Lower lobe of right lung (tissue), 2 donors: ENCODE data around the gene OLFML3. TPM values are rescaled to one million over a fixed set of nuclear protein-coding genes. Genes with fewer than 3 reads are reported as not detected.

Source experiments
- ATAC-seq, 2 donors: fragments of 200-7000 bp; cut with Tn5 transposase; one replicate each; pipeline ENCODE4 v1.9.1; 2020 to 2022; ENCODE audit warnings: mild to moderate bottlenecking in 2 of 2, moderate library complexity in 2 of 2
- DNase-seq: peaks from one replicate; pipeline ENCODE4 v3.0.0-alpha.2; 2020
- H3K27ac ChIP-seq: fragments of 200-600 bp; one replicate; pipeline ENCODE4 v1.8.0; 2022
- H3K27me3 ChIP-seq: fragments of 200-600 bp; one replicate; pipeline ENCODE4 v1.8.0; 2022; ENCODE audit warnings: low read depth
- H3K36me3 ChIP-seq: fragments of 200-600 bp; one replicate; pipeline ENCODE4 v1.8.0; 2022; ENCODE audit warnings: mild to moderate bottlenecking
- H3K4me1 ChIP-seq: fragments of 200-600 bp; one replicate; pipeline ENCODE4 v1.8.0; 2022
- H3K4me3 ChIP-seq: fragments of 200-600 bp; one replicate; pipeline ENCODE4 v1.8.0; 2022; ENCODE audit warnings: mild to moderate bottlenecking
- H3K9me3 ChIP-seq: fragments of 200-600 bp; one replicate; pipeline ENCODE4 v1.8.0; 2022
- intact Hi-C: fragments of 100-400 bp; cut with DNase I; formaldehyde crosslinking; loops from one replicate; pipeline ENCODE4 v1.11.0; 2022
- long read RNA-seq: library from polyadenylated mRNA; unstranded; transcript quantifications from one replicate; pipeline ENCODE4 v2.0.0, GENCODE V29; 2021
- total RNA-seq: library from RNA; stranded (reverse); fragmentation: NEBNext Ultra II Directional; extraction: Animal tissue kit (Norgen Biotek cat#: 25700); gene quantifications from one replicate; pipeline ENCODE4 v1.2.1, GENCODE V29; 2021
- TF ChIP-seq, protein P1 (sequence below): fragments of 200-600 bp; IDR thresholded peaks from one replicate; pipeline ENCODE4 v1.8.0; 2022; ENCODE audit warnings: antibody characterized with exemption, mild to moderate bottlenecking
- donor health status: DM: no; HTN: yes; CAD: no; lungs with severe emphysema.

The OLFML3 gene, protein sequence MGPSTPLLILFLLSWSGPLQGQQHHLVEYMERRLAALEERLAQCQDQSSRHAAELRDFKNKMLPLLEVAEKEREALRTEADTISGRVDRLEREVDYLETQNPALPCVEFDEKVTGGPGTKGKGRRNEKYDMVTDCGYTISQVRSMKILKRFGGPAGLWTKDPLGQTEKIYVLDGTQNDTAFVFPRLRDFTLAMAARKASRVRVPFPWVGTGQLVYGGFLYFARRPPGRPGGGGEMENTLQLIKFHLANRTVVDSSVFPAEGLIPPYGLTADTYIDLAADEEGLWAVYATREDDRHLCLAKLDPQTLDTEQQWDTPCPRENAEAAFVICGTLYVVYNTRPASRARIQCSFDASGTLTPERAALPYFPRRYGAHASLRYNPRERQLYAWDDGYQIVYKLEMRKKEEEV
- total RNA-seq = 38.9 TPM
- long read RNA-seq, transcript OLFML3-201 (3 exons, 1,780 nt) = major isoform, 25 of 35 reads
- long read RNA-seq, partial matches to known transcripts = 3 of 35 reads
- long read RNA-seq, other reads (novel, unspliced or antisense) = 7 of 35 reads

- ATAC-seq (peak; percentile 83 to 86), DNase-seq (peak; percentile 83)
- H3K9me3 ChIP-seq = no peaks in the 10 kb centered on the region
- TF ChIP-seq, protein P1, sequence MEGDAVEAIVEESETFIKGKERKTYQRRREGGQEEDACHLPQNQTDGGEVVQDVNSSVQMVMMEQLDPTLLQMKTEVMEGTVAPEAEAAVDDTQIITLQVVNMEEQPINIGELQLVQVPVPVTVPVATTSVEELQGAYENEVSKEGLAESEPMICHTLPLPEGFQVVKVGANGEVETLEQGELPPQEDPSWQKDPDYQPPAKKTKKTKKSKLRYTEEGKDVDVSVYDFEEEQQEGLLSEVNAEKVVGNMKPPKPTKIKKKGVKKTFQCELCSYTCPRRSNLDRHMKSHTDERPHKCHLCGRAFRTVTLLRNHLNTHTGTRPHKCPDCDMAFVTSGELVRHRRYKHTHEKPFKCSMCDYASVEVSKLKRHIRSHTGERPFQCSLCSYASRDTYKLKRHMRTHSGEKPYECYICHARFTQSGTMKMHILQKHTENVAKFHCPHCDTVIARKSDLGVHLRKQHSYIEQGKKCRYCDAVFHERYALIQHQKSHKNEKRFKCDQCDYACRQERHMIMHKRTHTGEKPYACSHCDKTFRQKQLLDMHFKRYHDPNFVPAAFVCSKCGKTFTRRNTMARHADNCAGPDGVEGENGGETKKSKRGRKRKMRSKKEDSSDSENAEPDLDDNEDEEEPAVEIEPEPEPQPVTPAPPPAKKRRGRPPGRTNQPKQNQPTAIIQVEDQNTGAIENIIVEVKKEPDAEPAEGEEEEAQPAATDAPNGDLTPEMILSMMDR = peak; percentile 70
- peaks cover 63% of the 10 kb centered on the region for H3K4me1 ChIP-seq
- H3K4me3 ChIP-seq = peak within 1 kb of the TSS; percentile 45
- peaks cover 11% of the 10 kb centered on the region for H3K36me3 ChIP-seq
- H3K27me3 ChIP-seq = no peaks in the 10 kb centered on the region
- peak within 1 kb of the TSS; percentile 65 for H3K27ac ChIP-seq
- intact Hi-C loops = loop anchor here (10.0 kb wide), 1 partner anchor 306 kb away; no protein-coding TSS in a partner anchor
Measured at GRCh38 chr1:113978863-113979702, at the start of gene OLFML3. Gene OLFML3 (plus strand): TSS chr1:113979474. CDS start chr1:113979517, 43 bp downstream.

DNA sequence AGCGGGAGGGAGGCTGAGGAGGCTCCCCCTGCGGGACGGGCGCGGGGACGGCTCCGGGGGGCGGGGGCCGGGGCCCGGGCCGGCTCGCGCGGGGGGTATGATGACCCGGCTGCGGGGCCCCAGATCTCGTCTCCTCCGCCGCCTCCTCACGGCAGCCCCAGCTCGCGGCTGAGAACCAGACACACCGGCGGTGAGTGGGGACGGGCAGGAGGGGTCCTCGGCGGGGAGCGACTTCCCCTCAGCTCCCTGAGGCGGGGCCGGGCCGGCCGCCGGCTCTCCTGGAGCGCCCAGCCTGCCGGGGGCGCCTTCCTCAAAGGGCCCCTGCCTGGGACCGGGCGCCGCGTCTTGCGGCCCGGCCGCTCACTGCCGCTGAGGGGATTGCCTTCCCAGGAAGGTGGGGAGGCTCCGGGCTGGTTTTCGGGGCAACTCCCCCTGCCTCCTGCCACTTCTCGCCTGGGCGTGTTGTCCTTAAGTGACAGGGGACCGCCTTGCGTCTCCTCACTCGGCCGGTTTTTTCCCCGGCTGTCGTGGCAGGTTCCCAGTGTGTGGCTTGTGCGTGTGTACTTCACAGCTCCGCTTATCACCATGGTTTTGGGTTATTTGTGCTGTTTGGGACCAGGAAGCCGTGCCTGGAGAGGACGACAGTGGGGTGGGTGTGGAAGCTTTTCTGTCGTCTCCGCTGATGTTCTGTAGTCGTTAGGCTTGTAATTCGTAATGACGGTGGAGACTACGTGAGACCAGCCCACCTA, 49.4 kb upstream of the OLFML3 start:
- Histone ChIP-seq H3K36me3 (no peaks in the 10 kb centered on the region), H3K4me1 (peaks cover 54% of the 10 kb centered on the region), H3K27me3 (no peaks in the 10 kb centered on the region), H3K4me3 (peak overlapping the region; percentile 88), H3K27ac (peak overlapping the region; percentile 99), H3K9me3 (no peaks in the 10 kb centered on the region)
- intact Hi-C loops = no loop called here
- ATAC-seq (peak; percentile 72 to 73), DNase-seq (peak; percentile 78)
- TF ChIP-seq, protein P1 = no peak

DNA sequence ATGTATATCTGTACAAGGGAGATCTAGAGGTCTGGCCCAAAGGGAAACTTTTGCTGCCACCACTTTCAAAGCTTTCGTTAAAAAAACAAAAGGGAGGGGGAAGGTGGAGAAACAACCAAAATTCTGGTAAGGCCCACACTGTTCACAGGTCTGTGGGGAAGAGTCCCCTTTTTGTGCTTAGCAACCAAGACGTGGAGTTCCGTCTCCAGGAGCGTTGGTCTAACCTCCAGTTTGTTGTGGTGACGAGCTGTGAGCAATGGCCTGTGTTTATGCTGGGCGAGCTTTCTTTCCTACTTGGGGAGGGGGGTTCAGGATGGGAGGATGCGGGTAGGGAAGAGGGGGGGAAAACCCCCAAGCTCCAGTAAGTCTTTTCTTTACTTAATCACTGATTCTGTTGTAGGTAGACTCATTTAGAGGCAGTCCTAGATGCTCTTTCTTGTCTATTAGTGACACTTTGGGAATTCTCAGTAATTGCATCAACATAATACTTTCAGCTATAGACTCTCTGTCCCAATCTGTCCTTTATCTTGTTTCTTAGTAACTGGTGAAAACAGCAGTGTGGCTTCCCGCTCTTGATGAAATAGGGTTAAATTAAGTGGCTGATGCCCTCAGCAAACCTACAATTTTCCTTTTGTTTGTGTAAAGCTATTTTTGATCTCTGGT, 48.6 kb upstream of the OLFML3 start:
- Histone ChIP-seq H3K4me3 (peak overlapping the region; percentile 88), H3K9me3 (no peaks in the 10 kb centered on the region), H3K27ac (peak overlapping the region; percentile 99), H3K4me1 (peaks cover 54% of the 10 kb centered on the region), H3K27me3 (no peaks in the 10 kb centered on the region), H3K36me3 (no peaks in the 10 kb centered on the region)
- DNase-seq (no peak), ATAC-seq (peak; percentile 60 to 77)
- intact Hi-C loops = no loop called here
- TF ChIP-seq, protein P1 = no peak

DNA sequence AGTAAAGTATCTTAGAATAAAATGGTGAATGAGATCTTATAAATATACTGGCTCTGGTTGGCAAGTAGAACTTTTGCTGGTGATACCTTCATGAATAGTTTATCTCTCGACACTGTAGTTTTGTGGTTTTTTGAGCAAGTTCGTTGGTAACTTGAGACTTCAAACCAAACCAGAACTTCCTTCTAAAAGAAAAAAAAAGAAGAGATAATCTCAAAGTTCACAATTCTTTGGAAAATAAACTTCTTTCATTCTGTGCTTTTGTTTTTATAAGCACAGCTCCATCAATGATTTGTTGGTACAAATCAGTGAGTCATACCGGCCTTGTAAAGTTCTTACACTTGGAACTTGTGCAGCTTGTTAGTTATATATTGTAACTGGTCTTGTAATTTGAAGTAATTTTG, 47.8 kb upstream of the OLFML3 start:
- Histone ChIP-seq H3K9me3 (no peaks in the 10 kb centered on the region), H3K4me1 (peaks cover 59% of the 10 kb centered on the region), H3K27ac (peak overlapping the region; percentile 99), H3K4me3 (peak overlapping the region; percentile 88), H3K27me3 (no peaks in the 10 kb centered on the region), H3K36me3 (no peaks in the 10 kb centered on the region)
- no peak for ATAC-seq
- intact Hi-C loops = no loop called here
- TF ChIP-seq, protein P1 = no peak
- no peak for DNase-seq
